Esophagus muscularis mucosa (tissue), 4 donors: ENCODE data around the gene KRTAP10-11.

Source experiments
- EP300 ChIP-seq: sonication (generic); formaldehyde crosslinking; IDR thresholded peaks from one replicate; pipeline ENCODE4 v1.6.1; 2017; ENCODE audit warnings: antibody characterized with exemption
- POLR2A ChIP-seq: fragments of 450-650 bp; IDR thresholded peaks from one replicate; pipeline ENCODE4 v1.6.1; 2017; ENCODE audit warnings: antibody characterized with exemption, moderate library complexity, mild to moderate bottlenecking, low read depth
- POLR2AphosphoS5 ChIP-seq, 2 donors: sonication (generic); formaldehyde crosslinking; IDR thresholded peaks; one replicate each; pipeline ENCODE4 v1.6.1; 2017; ENCODE audit warnings: antibody characterized with exemption in 2 of 2
- TF ChIP-seq, protein P1 (sequence below), 3 experiments: fragments of 200-600 bp in 2 of 3; fragments of 450-650 bp in 1 of 3; sonication (generic) in 2 of 3; IDR thresholded peaks; one replicate each; pipeline ENCODE4 v1.5.1; 2017 to 2019; ENCODE audit warnings: antibody characterized with exemption in 3 of 3, mild to moderate bottlenecking in 2 of 3, moderate library complexity in 1 of 3

DNA sequence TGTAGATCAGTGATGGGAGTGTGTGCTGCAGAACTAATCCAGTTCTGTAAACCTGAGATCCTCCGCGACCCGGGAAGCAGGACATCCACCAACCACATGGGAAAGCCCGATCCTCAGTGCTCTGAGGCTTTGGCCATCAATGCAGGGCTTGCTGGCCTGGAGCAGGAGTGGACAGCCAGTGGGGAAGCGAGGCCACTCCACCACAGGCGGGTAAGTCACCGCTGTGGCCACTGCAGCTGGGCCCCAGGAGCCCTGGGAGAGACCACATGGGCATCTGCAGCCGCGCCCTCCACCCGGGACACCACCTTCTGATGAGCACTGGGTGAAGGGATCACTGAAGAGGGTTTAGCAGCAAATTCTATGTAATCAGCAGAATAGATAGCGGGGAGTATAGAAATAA, 34.9 kb downstream of the KRTAP10-11 start:
- TF ChIP-seq EP300 (no peak), POLR2A (no peak), POLR2AphosphoS5 (IDR thresholded peaks at IDR 0.05) (no peak)
- TF ChIP-seq, protein P1, sequence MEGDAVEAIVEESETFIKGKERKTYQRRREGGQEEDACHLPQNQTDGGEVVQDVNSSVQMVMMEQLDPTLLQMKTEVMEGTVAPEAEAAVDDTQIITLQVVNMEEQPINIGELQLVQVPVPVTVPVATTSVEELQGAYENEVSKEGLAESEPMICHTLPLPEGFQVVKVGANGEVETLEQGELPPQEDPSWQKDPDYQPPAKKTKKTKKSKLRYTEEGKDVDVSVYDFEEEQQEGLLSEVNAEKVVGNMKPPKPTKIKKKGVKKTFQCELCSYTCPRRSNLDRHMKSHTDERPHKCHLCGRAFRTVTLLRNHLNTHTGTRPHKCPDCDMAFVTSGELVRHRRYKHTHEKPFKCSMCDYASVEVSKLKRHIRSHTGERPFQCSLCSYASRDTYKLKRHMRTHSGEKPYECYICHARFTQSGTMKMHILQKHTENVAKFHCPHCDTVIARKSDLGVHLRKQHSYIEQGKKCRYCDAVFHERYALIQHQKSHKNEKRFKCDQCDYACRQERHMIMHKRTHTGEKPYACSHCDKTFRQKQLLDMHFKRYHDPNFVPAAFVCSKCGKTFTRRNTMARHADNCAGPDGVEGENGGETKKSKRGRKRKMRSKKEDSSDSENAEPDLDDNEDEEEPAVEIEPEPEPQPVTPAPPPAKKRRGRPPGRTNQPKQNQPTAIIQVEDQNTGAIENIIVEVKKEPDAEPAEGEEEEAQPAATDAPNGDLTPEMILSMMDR (IDR thresholded peaks at IDR 0.05): no peak
